HG02870 (cell line): ENCODE measurements around the gene DNAH9.

Source experiments
- ATAC-seq: cut with Tn5 transposase; IDR thresholded peaks from one replicate; pipeline ENCODE4 v1.9.1; 2021; ENCODE audit warnings: mild to moderate bottlenecking, moderate library complexity; ENCODE audit not compliant: unreplicated experiment

The DNAH9 gene

DNA sequence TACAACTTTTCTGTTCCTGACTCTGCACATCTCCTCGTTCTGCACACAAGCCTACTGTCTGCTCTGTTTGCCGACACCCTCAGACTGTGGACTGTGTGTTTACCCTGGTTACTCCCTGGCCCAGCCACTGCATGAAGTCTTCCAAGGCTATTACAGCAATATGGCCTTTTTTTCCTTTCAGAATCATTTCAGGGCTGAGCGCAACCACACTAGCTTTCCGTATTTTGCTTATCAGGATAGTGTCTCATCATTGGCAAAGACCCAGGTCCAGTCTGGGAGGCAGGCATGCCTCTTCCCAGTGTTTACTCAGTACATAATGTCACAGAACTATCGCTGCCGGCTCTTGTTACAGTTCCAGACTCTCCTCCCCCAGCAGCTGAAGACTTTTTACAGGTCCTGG lies 10.1 kb downstream of the DNAH9 start:
- no peak for ATAC-seq

DNA sequence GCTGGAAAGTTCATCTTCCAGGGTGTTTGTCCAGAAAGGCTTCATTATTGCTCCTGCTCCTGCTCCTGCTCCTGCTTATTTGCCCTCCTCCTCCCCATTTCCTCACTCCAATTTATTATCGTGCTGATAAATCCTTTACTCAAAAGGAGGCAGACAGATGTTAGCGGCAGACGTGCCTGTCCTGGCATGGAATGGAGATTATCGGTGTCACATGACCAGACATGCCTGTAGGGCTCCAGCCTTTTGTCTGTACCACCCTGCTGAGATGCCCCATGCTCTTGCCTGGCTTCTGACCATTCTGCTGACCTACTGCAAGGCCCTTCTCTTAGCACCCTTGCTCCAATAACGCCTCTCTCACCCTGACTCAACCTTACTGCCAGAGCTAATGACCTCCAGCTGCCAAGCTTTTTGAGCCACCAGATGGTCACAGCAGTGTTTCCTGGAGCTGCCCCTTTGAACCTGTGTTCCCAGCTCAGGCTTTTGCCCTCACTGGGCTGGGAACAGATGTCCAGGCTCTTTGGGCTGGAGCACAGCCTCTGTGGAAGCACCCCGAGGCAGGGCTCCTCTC lies 12.8 kb downstream of the DNAH9 start:
- ATAC-seq = no peak

DNA sequence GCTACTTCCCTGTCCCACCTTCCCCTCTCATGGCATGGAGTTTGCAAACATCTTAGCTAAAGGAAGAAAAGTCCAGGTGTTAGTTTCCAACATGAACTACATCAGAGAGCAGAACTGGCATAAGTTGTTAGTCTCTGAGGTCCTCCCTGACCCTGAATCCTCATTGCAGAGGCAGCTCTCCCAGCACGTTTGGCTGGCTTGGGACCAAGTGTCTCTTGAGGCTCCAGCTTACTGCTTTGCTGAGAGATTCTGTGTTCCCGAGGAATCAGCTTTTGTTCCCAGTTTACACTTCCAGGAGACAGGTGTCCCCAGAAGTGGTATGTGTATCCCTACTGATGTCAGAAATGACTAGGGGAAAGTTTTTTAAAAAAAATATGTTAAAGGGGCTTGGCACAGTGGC lies 14.7 kb downstream of the DNAH9 start:
- ATAC-seq = no peak

GRCh38 chr17:11618861-11619566 lies 20.7 kb downstream of the DNAH9 start:
- ATAC-seq = no peak

DNA sequence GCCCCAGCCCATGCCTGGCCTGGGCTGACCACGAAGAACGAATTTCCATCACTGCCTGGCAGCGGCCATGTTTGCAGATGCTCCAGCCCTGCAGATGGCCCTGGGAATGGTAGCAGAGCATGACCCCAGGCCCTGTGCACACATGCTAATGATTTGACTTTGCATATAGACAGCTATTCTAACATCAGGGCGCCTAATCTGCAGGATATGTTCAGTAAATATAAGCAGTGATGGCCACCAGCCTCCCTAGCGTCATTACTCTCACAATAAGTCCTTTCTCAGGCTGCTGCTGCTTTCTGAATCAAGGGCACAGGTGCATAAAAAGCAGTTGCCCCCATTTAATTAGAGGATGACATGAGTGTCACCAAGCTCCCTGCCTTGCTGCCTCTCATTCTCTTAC lies 24.2 kb downstream of the DNAH9 start:
- no peak for ATAC-seq

GRCh38 chr17:11624976-11625375 lies 26.7 kb downstream of the DNAH9 start:
- ATAC-seq = no peak

DNA sequence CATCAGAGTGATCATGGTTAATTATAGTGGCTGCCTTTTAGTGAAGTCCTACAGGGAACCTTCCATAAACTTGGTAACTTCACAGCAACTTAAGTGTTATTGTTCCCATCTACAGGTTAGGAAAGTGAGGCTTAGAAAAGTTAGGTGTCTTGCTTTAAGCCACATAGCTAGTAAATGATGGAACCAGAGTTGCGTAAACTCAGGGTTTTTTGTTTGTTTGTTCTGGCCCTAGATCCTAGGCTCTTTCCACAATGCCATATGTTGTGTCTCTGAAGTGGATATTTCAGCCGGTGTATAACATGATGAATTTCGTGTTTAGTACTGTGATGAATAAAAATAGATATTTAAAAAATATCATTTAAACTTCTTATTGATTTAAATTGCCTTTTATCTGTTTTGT lies 27.6 kb downstream of the DNAH9 start:
- ATAC-seq = no peak

GRCh38 chr17:11627301-11627940 lies 29.2 kb downstream of the DNAH9 start:
- no peak for ATAC-seq

- no peak for ATAC-seq
Observed at GRCh38 chr17:11628374-11628773, 30.1 kb downstream of the DNAH9 start.

DNA sequence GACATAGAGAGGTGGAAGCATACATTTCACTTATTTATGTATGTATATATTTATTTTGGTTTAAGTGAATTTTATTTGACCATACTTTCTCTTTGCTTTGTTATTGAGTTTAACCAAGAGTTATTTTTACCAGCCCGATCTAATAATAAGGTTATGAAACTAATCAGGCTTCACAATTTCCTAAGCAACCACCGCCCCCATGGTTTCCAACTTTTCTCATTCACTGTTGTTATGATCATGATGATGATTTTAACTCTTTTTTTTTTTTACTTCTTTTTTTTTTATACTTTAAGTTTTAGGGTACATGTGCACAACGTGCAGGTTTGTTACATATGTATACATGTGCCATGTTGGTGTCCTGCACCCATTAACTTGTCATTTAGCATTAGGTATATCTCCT lies 30.6 kb downstream of the DNAH9 start:
- no peak for ATAC-seq

- ATAC-seq = no peak
Observed at GRCh38 chr17:11636771-11637170, 38.5 kb downstream of the DNAH9 start.

GRCh38 chr17:11637796-11638195 lies 39.5 kb downstream of the DNAH9 start:
- no peak for ATAC-seq

- no peak for ATAC-seq
Observed at GRCh38 chr17:11638700-11639265, 40.5 kb downstream of the DNAH9 start.

GRCh38 chr17:11639736-11640462 lies 41.6 kb downstream of the DNAH9 start:
- ATAC-seq = no peak

- ATAC-seq = no peak
Observed at GRCh38 chr17:11640463-11640814, 42.2 kb downstream of the DNAH9 start.

- ATAC-seq = no peak
Observed at GRCh38 chr17:11641521-11642275, 43.4 kb downstream of the DNAH9 start.

GRCh38 chr17:11642655-11643054 lies 44.4 kb downstream of the DNAH9 start:
- ATAC-seq = no peak

DNA sequence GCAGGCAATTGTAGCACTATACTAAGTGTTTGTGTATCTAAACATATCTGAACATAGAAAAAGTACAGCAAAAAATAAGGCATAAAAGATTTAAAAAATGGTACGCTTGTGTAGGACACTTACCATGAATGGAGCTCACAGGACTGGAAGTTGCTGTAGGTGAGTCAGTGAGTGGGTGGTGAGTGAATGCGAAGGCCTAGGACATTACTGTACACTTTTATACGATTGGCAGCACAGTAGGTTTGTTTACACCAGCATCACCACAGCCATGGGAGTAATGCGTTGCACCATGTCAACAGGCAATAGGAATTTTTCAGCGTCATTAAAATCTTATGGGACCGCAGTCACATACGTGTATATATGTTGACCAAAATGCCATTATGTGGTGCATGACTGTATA lies 45.6 kb downstream of the DNAH9 start:
- ATAC-seq = no peak

GRCh38 chr17:11644265-11645212 lies 46.3 kb downstream of the DNAH9 start:
- no peak for ATAC-seq

- ATAC-seq = no peak
Observed at GRCh38 chr17:11645426-11645825, 47.2 kb downstream of the DNAH9 start.
